HepG2 (cell line): ENCODE data around the gene RNASE8. TPM values are rescaled to one million over a fixed set of nuclear protein-coding genes. Genes with fewer than 3 reads are reported as not detected.

Experiments
- BCL6 ChIP-seq: IDR thresholded peaks from 2 replicates; pipeline ENCODE4 v1.6.1; 2016; ENCODE audit warnings: missing genetic modification reagents, missing compliant biosample characterization
- EP300 ChIP-seq, 3 experiments: sonication (generic) in 1 of 3; formaldehyde crosslinking in 1 of 3; IDR thresholded peaks; 2 replicates each; pipeline versions ENCODE4 v1.5.1 to v1.6.1; 2011 to 2020; ENCODE audit warnings: low read depth in 2 of 3, low read length in 2 of 3, borderline replicate concordance in 1 of 3, improper control_type of control experiment in 1 of 3, mild to moderate bottlenecking in 1 of 3, missing genetic modification reagents in 1 of 3, moderate library complexity in 1 of 3
- FIP1L1 ChIP-seq: fragments of 200-400 bp; formaldehyde crosslinking; IDR thresholded peaks from 2 replicates; pipeline ENCODE4 v1.6.1; 2018; ENCODE audit warnings: low read depth, mild to moderate bottlenecking, low read length, moderate library complexity, borderline replicate concordance; ENCODE audit not compliant: insufficient read depth
- FOXO1 ChIP-seq: sonication (generic); formaldehyde crosslinking; IDR thresholded peaks from 2 replicates; pipeline ENCODE4 v1.4.0; 2020; ENCODE audit warnings: missing genetic modification reagents
- JDP2 ChIP-seq: sonication (generic); formaldehyde crosslinking; IDR thresholded peaks from 2 replicates; pipeline ENCODE4 v1.8.1; 2022; ENCODE audit warnings: missing genetic modification reagents, borderline replicate concordance
- NFE2L1 ChIP-seq: sonication (generic); formaldehyde crosslinking; IDR thresholded peaks from 2 replicates; pipeline ENCODE4 v1.4.0; 2020; ENCODE audit warnings: missing genetic modification reagents, mild to moderate bottlenecking, borderline replicate concordance
- PRPF4 ChIP-seq: fragments of 200-400 bp; formaldehyde crosslinking; IDR thresholded peaks from 2 replicates; pipeline ENCODE4 v1.6.1; 2016; ENCODE audit warnings: low read length, low read depth; ENCODE audit not compliant: poor library complexity, severe bottlenecking
- RBM22 ChIP-seq: fragments of 200-400 bp; formaldehyde crosslinking; optimal IDR thresholded peaks from 2 replicates; pipeline ENCODE3; 2017; ENCODE audit warnings: mild to moderate bottlenecking, low read length, moderate library complexity
- SOX13 ChIP-seq, 3 experiments: fragments of 450-650 bp in 1 of 3; sonication (generic) in 1 of 3; formaldehyde crosslinking in 1 of 3; IDR thresholded peaks in 2 of 3; conservative IDR thresholded peaks in 1 of 3; 2 replicates each; pipeline versions ENCODE4 v1.5.0 to v1.6.1; 2016 to 2020; ENCODE audit warnings: antibody characterized with exemption in 1 of 3, mild to moderate bottlenecking in 1 of 3, missing compliant biosample characterization in 1 of 3, missing genetic modification reagents in 1 of 3, moderate library complexity in 1 of 3
- ZNF605 ChIP-seq: sonication (generic); formaldehyde crosslinking; IDR thresholded peaks from 2 replicates; pipeline ENCODE4 v1.8.0; 2022; ENCODE audit warnings: mild to moderate bottlenecking, missing genetic modification reagents
- ZNF841 ChIP-seq: sonication (generic); formaldehyde crosslinking; IDR thresholded peaks from 2 replicates; pipeline ENCODE4 v1.8.1; 2023; ENCODE audit warnings: missing genetic modification reagents, borderline replicate concordance
- ZSCAN29 ChIP-seq: sonication (generic); formaldehyde crosslinking; conservative IDR thresholded peaks from 2 replicates; pipeline ENCODE4 v1.4.0; 2020; ENCODE audit warnings: mild to moderate bottlenecking, missing genetic modification reagents
- polyA plus RNA-seq, 8 experiments: library from polyadenylated mRNA; depleted of rRNA in 3 of 8; stranded (reverse) in 7 of 8; unstranded in 1 of 8; fragments of >200 nt; fragmentation: Illumina TruSeq in 4 of 8; extraction: Trizol in 4 of 8; gene quantifications; 2 replicates each; pipeline versions ENCODE4 v1.2.1 to v1.2.3, GENCODE V29; 2011 to 2016; ENCODE audit warnings: low read depth in 4 of 8, missing spikeins in 1 of 8, mixed read lengths in 1 of 8; ENCODE audit not compliant: insufficient read depth in 1 of 8
- total RNA-seq, 5 experiments: library from RNA; depleted of rRNA; stranded (reverse); fragments of >200 nt; fragmentation: Illumina TruSeq; extraction: Trizol; gene quantifications; 2 replicates each; pipeline ENCODE4 v1.2.3, GENCODE V29; 2016; ENCODE audit warnings: low read depth in 1 of 5
- TF ChIP-seq, protein P1 (sequence below): sonication (generic); formaldehyde crosslinking; IDR thresholded peaks from 2 replicates; pipeline ENCODE4 v1.4.0; 2020; ENCODE audit warnings: mild to moderate bottlenecking, missing genetic modification reagents
- TF ChIP-seq, protein P2 (sequence below): sonication (generic); formaldehyde crosslinking; IDR thresholded peaks from 2 replicates; pipeline ENCODE4 v1.4.0; 2020; ENCODE audit warnings: missing genetic modification reagents
- TF ChIP-seq, protein P3 (sequence below): IDR thresholded peaks from 2 replicates; pipeline ENCODE4 v1.6.1; 2016; ENCODE audit warnings: low read depth, borderline replicate concordance
- TF ChIP-seq, protein P4 (sequence below), 2 experiments: sonication (generic) in 1 of 2; formaldehyde crosslinking in 1 of 2; IDR thresholded peaks; 2 replicates each; pipeline versions ENCODE4 v1.4.0 to v1.6.1; 2016 to 2020; ENCODE audit warnings: borderline replicate concordance in 1 of 2, low read depth in 1 of 2, mild to moderate bottlenecking in 1 of 2, missing genetic modification reagents in 1 of 2

RNASE8 gene
- total and polyA plus RNA-seq, 2 of the 13 experiments (the other 11 are each of a cell fraction or from before 2014, with no cell fraction given): not detected

DNA sequence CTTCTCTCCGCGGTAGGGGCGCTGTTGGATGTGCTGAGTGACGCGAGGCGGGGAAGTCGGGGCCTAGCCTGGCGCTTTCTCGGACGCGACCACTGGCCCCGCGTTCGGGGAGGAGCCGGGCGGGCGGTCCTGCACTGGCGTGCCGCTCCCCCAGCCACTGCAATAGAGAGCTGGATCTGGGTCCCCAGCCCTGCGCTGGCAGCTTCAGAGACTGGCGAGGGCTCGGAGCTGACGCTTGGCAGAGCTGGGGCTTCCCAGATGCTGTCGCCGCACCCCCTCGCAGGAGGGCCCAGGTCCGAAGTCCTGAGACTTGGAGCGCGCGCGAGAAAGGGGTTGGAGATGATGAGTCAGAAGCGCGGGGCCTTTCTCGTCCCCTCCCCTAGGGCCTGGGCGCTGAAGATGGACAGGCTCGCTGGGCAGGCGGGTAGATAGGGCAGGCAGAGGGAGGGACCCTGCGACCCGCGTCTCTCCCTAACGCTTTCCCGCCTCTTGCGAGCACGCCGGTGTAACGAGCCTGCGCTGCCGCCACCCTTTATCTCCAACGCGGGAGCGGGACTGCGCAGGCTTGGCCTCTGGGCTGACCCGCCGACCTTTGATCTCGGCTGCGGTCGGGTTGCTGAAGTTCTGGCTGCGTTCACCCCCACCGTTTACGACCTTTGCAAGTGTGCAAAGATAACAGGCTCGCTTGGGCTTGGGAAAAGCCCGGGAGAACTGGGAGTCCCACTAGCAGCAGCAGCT is 46.3 kb downstream of the RNASE8 start (continued):
- TF ChIP-seq, protein P1, sequence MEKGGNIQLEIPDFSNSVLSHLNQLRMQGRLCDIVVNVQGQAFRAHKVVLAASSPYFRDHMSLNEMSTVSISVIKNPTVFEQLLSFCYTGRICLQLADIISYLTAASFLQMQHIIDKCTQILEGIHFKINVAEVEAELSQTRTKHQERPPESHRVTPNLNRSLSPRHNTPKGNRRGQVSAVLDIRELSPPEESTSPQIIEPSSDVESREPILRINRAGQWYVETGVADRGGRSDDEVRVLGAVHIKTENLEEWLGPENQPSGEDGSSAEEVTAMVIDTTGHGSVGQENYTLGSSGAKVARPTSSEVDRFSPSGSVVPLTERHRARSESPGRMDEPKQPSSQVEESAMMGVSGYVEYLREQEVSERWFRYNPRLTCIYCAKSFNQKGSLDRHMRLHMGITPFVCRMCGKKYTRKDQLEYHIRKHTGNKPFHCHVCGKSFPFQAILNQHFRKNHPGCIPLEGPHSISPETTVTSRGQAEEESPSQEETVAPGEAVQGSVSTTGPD (CRISPR knock-in tag): peak; percentile 90; the same call in 1 of the 2 replicates
- TF ChIP-seq NFE2L1 (CRISPR knock-in tag): peak; percentile 98
- TF ChIP-seq ZNF605 (CRISPR knock-in tag): peak; percentile 99
- TF ChIP-seq ZNF841 (CRISPR knock-in tag): peak; percentile 65; the same call in 1 of the 2 replicates
- TF ChIP-seq JDP2 (CRISPR knock-in tag): no peak; the same call in 1 of the 2 replicates
- peak; percentile 95 for TF ChIP-seq RBM22
- TF ChIP-seq PRPF4: no peak
- peak; percentile 26 for TF ChIP-seq FOXO1 (CRISPR knock-in tag)
- TF ChIP-seq, protein P2, sequence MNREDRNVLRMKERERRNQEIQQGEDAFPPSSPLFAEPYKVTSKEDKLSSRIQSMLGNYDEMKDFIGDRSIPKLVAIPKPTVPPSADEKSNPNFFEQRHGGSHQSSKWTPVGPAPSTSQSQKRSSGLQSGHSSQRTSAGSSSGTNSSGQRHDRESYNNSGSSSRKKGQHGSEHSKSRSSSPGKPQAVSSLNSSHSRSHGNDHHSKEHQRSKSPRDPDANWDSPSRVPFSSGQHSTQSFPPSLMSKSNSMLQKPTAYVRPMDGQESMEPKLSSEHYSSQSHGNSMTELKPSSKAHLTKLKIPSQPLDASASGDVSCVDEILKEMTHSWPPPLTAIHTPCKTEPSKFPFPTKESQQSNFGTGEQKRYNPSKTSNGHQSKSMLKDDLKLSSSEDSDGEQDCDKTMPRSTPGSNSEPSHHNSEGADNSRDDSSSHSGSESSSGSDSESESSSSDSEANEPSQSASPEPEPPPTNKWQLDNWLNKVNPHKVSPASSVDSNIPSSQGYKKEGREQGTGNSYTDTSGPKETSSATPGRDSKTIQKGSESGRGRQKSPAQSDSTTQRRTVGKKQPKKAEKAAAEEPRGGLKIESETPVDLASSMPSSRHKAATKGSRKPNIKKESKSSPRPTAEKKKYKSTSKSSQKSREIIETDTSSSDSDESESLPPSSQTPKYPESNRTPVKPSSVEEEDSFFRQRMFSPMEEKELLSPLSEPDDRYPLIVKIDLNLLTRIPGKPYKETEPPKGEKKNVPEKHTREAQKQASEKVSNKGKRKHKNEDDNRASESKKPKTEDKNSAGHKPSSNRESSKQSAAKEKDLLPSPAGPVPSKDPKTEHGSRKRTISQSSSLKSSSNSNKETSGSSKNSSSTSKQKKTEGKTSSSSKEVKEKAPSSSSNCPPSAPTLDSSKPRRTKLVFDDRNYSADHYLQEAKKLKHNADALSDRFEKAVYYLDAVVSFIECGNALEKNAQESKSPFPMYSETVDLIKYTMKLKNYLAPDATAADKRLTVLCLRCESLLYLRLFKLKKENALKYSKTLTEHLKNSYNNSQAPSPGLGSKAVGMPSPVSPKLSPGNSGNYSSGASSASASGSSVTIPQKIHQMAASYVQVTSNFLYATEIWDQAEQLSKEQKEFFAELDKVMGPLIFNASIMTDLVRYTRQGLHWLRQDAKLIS (CRISPR knock-in tag): 0 out of 2 replicates have a peak, but pooled peaks have one; percentile 42
- peak in 1 of 2 experiments; percentile 76; a peak in 2 of 4 replicates for TF ChIP-seq EP300 (IDR thresholded peaks at IDR 0.05; ENCODE audit: low read depth in 2 of 2, low read length in 2 of 2)
- TF ChIP-seq EP300 (CRISPR knock-in tag; IDR thresholded peaks at IDR 0.05; ENCODE audit: borderline replicate concordance): peak; percentile 62; the same call in 1 of the 2 replicates
- TF ChIP-seq BCL6: peak; percentile 61
- peak; percentile 36; the same call in 1 of the 2 replicates for TF ChIP-seq SOX13 (IDR thresholded peaks at IDR 0.05)
- peak in 1 of 2 experiments; percentile 66; a peak in 3 of 4 replicates for TF ChIP-seq SOX13 (CRISPR knock-in tag; conservative IDR thresholded peaks at IDR 0.05 in 1 of 2, IDR thresholded peaks at IDR 0.05 in 1 of 2)
- TF ChIP-seq FIP1L1: peak; percentile 97
- TF ChIP-seq, protein P3, sequence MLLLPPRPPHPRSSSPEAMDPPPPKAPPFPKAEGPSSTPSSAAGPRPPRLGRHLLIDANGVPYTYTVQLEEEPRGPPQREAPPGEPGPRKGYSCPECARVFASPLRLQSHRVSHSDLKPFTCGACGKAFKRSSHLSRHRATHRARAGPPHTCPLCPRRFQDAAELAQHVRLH (CRISPR knock-in tag): peak; percentile 89
- TF ChIP-seq, protein P4, sequence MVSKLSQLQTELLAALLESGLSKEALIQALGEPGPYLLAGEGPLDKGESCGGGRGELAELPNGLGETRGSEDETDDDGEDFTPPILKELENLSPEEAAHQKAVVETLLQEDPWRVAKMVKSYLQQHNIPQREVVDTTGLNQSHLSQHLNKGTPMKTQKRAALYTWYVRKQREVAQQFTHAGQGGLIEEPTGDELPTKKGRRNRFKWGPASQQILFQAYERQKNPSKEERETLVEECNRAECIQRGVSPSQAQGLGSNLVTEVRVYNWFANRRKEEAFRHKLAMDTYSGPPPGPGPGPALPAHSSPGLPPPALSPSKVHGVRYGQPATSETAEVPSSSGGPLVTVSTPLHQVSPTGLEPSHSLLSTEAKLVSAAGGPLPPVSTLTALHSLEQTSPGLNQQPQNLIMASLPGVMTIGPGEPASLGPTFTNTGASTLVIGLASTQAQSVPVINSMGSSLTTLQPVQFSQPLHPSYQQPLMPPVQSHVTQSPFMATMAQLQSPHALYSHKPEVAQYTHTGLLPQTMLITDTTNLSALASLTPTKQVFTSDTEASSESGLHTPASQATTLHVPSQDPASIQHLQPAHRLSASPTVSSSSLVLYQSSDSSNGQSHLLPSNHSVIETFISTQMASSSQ (IDR thresholded peaks at IDR 0.05; ENCODE audit: low read depth): peak; percentile 19; the same call in 1 of the 2 replicates
- TF ChIP-seq, protein P4 (CRISPR knock-in tag; IDR thresholded peaks at IDR 0.05; ENCODE audit: borderline replicate concordance): peak; percentile 88
- TF ChIP-seq ZSCAN29: peak; percentile 59; the same call in 1 of the 2 replicates
